Dendritic cell treated with granulocyte-macrophage colony-stimulating factor and Interleukin-4, amounts not matched to agents 40 ng/mL and 50 ng/mL, for 4 days (primary cell): ENCODE results near the gene TSLP.

Experiments
- H3K27ac Mint-ChIP-seq: one replicate; pipeline ENCODE4 v1.8.0; 2022; ENCODE audit warnings: mild to moderate bottlenecking, mixed read lengths
- H3K27me3 Mint-ChIP-seq: one replicate; pipeline ENCODE4 v1.8.0; 2022; ENCODE audit warnings: mild to moderate bottlenecking, mixed read lengths
- H3K36me3 Mint-ChIP-seq: one replicate; pipeline ENCODE4 v1.8.0; 2022; ENCODE audit warnings: low read depth, mixed read lengths
- H3K4me1 Mint-ChIP-seq: one replicate; pipeline ENCODE4 v1.8.0; 2022; ENCODE audit warnings: low read depth, mixed read lengths
- H3K4me3 Mint-ChIP-seq: one replicate; pipeline ENCODE4 v1.8.0; 2022; ENCODE audit warnings: mild to moderate bottlenecking, moderate library complexity, mixed read lengths
- H3K9me3 Mint-ChIP-seq: one replicate; pipeline ENCODE4 v1.8.0; 2022; ENCODE audit warnings: mixed read lengths
- intact Hi-C: fragments of 100-400 bp; cut with micrococcal nuclease; formaldehyde crosslinking; loops from one replicate; pipeline ENCODE4 v1.15.0; 2022

The TSLP gene

DNA sequence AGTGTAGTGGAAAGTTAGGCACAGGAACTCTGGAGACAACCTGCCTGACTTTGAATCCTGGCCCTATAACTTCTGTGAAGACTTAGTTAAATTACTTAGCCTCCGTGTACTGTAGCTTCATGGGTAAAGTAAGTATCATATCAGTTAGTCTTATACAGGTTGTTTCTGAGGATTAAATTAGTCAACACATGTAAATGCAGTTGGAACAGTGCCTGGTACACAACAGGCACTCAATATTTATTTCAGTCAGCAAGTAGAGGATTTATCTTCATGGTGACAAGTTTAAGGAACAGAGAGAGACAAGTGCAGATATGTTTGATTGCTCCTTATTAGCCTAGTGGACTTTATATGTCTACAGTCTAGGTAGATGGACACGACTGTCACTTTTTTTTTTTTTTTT is 2.7 kb downstream of the TSLP start:
- peaks cover 51% of the 10 kb centered on the region for H3K4me1 Mint-ChIP-seq
- peaks cover 7% of the 10 kb centered on the region for H3K36me3 Mint-ChIP-seq
- no peak overlapping the region for H3K27ac Mint-ChIP-seq
- peaks cover 51% of the 10 kb centered on the region for H3K27me3 Mint-ChIP-seq
- H3K9me3 Mint-ChIP-seq, result no peaks in the 10 kb centered on the region
- intact Hi-C loops, result no loop called here
- H3K4me3 Mint-ChIP-seq, result peak overlapping the region; percentile 9

DNA sequence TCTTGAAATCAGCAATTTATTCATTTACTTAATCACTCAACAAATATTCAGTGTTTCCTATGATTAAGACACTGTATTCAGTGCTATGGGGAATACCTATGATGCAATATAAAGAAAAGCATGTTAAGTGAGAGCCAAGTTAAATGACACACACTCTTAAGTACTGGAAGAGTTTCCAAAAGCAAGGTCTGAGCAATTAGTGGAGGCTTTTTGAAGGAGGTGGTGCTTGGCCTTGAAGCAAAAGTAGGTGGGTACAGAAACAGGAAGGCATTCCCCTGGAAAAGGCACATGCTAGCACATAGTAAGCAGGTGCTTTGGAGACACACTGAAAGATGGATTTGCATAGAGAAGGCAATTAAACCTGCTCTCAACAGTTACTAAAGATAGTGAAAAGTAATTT is 4.0 kb downstream of the TSLP start:
- Mint-ChIP-seq H3K4me1 (peaks cover 44% of the 10 kb centered on the region), H3K9me3 (no peaks in the 10 kb centered on the region), H3K27me3 (peaks cover 38% of the 10 kb centered on the region), H3K36me3 (peaks cover 7% of the 10 kb centered on the region), H3K4me3 (no peak overlapping the region), H3K27ac (no peak overlapping the region)
- intact Hi-C loops, result no loop called here

DNA sequence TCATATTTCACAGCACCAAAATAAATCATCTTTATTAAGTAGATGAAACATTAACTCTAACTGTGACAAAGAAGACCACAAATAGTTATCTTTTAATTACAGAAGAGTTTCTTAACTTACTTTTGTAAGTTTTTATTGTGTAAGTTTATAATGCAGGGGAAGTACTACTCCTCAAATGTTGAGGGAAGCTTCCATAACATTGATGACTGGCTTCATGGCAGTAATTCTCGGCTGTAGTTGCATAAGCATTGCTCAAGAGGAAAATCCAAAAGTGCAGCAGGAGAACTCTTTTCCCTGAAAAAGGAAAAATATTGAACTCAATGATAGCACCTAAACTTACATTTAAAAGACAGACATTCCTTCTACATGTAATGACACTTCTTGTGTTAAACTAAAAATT is 4.6 kb downstream of the TSLP start:
- Mint-ChIP-seq H3K27ac (no peak overlapping the region), H3K27me3 (peaks cover 32% of the 10 kb centered on the region), H3K9me3 (no peaks in the 10 kb centered on the region), H3K36me3 (peaks cover 7% of the 10 kb centered on the region), H3K4me1 (peaks cover 38% of the 10 kb centered on the region), H3K4me3 (no peak overlapping the region)
- intact Hi-C loops, result no loop called here

DNA sequence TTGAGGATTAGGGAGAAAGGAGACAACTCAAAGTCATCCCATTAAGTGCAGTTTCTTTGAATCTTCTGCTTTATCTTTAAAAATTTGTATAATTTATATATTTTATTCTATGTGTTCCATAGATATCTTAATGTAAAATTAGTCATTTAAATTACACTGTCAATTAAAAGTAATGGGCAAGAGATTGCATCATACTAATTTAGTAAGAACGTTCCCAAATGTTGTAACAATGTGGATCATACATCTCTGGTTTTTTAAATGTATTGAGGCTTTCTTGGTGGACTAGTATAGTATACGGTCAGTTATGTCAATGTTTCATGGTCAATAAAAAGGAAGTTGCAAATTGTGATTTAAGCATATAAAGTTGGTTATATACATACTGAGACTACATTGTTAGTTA is 6.2 kb downstream of the TSLP start:
- no peak overlapping the region for H3K27ac Mint-ChIP-seq
- H3K4me3 Mint-ChIP-seq, result no peak overlapping the region
- H3K9me3 Mint-ChIP-seq, result no peaks in the 10 kb centered on the region
- intact Hi-C loops, result no loop called here
- peaks cover 16% of the 10 kb centered on the region for H3K27me3 Mint-ChIP-seq
- H3K4me1 Mint-ChIP-seq, result peaks cover 36% of the 10 kb centered on the region
- H3K36me3 Mint-ChIP-seq, result peaks cover 7% of the 10 kb centered on the region

DNA sequence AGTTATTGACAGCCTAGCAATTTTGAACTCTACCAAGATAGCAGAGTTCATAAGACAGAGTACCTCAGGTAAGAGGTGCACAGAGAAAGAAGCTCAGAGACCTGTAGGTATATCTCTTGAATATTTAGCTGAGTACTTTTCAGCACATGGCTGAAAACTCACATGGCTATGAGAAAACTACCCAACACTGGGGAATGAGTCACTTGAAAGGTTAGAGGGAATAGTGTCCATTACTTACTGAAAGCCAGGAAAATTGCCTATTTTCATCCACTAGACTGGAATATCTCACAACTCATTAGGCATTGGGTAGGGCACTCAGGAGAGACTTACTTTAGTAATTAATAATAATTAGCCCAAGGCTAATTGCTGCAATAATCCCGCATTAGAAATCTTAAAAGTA is 8.3 kb downstream of the TSLP start:
- Mint-ChIP-seq H3K27me3 (peaks cover 1% of the 10 kb centered on the region), H3K4me3 (no peak overlapping the region), H3K36me3 (no peaks in the 10 kb centered on the region), H3K9me3 (no peaks in the 10 kb centered on the region), H3K27ac (no peak overlapping the region), H3K4me1 (peaks cover 19% of the 10 kb centered on the region)
- intact Hi-C loops, result no loop called here

DNA sequence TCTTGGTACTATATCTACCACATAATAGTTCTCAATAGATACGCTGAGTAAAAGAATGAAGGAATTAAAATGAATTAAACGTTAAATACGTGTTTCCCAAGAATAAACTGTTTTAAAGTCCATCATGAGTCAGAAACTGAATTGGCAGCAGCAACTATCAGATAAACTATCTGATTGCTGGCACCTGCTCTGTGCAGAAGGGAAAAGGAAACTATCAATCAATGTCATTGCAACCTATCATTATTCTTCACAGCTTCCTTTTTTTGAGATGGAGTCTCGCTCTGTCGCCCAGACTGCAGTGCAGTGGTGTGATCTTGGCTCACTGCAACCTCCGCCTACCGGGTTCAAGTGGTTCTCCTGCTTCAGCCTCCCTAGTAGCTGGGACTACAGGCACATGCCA is 11.8 kb downstream of the TSLP start:
- Mint-ChIP-seq H3K36me3 (no peaks in the 10 kb centered on the region), H3K9me3 (no peaks in the 10 kb centered on the region), H3K27me3 (peaks cover 1% of the 10 kb centered on the region), H3K4me1 (peaks cover 5% of the 10 kb centered on the region), H3K4me3 (no peak overlapping the region), H3K27ac (no peak overlapping the region)
- intact Hi-C loops, result no loop called here

DNA sequence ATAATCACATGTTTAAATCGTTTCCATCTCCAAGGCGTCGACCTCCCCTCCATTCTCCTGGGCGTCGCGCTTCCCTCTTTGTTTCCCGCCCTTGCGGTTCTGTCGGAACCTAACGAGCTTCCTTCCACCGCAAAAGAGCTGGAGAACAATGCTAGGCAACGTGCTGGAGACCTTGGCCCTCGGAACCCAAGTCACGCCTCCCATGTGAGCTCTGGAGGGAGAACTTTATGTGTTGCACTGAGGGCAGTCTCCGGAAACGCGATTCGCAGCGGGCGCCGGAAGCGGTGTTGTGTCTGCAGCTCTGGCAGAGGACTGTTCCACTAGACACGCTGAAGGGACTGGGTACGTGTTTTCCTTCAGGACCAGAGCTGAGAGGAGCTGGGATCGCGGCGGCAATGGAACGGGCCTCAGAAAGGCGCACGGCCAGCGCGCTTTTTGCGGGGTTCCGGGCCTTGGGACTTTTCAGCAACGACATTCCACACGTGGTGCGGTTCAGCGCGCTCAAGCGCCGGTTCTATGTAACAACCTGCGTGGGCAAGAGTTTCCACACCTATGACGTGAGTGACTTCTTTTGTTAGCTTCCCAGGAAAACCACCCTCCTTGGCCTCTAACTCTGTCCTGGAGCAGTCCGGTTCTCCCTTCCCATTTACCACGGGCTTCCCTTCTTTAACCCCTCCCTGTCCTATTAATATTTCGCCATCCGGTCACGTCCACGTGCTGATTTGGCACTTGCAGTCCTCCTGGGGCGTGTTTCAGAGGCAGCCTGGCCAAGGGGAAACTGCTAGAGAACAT is 20.7 kb downstream of the TSLP start, which contains the start of gene WDR36:
Gene WDR36 (plus strand): TSS at position 287 of the 792 bp plus-strand sequence. CDS start 109 bp downstream, at position 396.
- Mint-ChIP-seq H3K9me3 (no peaks in the 10 kb centered on the region), H3K4me3 (peak within 1 kb of the TSS; percentile 82), H3K27me3 (no peaks in the 10 kb centered on the region), H3K36me3 (peaks cover 20% of the 10 kb centered on the region), H3K4me1 (peaks cover 33% of the 10 kb centered on the region), H3K27ac (peak within 1 kb of the TSS; percentile 88)
- intact Hi-C loops, result loop anchor here (2.0 kb wide), 3 partner anchors 23 to 421 kb away; partner anchors contain the start of genes SLC25A46 and STARD4

DNA sequence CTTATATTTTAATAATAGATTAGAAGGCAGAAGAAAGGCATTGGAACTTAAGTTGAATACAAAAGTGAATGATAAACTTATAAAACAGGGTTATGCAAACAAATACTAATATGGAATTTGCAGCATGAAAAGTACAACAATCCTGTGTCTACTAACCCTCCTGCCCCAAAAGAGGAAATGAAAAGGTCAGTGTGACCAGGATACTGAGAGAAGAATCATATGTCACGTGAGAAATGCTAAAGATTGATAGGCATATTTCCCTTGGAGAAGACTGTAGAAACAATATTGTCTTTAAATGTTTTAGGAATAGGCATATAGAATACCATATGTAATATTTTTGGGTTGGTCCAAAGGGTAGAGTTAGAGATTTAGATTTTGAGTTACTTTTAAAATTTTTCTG is 24.5 kb downstream of the TSLP start:
- Mint-ChIP-seq H3K36me3 (peaks cover 30% of the 10 kb centered on the region), H3K27ac (peak overlapping the region; percentile 52), H3K9me3 (no peaks in the 10 kb centered on the region), H3K4me3 (no peak overlapping the region), H3K27me3 (no peaks in the 10 kb centered on the region), H3K4me1 (peaks cover 43% of the 10 kb centered on the region)
- intact Hi-C loops, result no loop called here

DNA sequence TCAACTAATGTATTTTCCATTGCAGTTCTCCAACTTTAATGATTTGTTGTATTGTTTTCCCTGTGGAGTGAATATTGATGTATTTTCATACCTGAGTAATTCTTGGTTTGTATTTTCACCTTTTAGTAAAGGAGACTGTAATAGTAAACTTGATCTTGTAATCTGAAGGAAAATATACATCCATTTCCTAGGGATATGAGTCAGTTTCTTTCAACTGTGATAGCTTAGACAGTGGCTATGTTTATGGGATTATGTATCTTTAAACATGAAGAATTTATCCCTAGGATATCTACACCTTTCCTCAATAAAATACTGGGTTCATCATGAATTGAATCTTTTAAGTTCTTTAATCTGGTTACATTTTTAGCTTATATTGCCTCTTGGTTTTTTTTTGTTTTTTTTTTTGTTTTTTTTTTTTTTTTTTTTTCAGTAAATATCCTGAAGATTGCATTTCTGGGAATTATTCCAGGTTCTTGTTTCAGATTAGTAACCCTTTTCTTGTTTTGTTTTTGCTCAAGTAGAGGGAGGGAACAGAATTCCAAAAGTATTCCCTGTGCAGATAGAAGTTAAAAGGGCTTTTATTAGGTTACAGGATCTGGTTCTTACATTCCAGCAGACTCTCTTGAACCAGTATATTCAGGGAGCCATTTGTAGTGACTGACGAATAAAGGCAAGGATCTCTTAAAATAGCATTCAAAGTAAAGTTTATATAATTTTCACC is 27.7 kb downstream of the TSLP start:
- Mint-ChIP-seq H3K36me3 (peaks cover 43% of the 10 kb centered on the region), H3K4me1 (peaks cover 25% of the 10 kb centered on the region), H3K27ac (no peak overlapping the region), H3K27me3 (no peaks in the 10 kb centered on the region), H3K9me3 (no peaks in the 10 kb centered on the region), H3K4me3 (no peak overlapping the region)
- intact Hi-C loops, result no loop called here

DNA sequence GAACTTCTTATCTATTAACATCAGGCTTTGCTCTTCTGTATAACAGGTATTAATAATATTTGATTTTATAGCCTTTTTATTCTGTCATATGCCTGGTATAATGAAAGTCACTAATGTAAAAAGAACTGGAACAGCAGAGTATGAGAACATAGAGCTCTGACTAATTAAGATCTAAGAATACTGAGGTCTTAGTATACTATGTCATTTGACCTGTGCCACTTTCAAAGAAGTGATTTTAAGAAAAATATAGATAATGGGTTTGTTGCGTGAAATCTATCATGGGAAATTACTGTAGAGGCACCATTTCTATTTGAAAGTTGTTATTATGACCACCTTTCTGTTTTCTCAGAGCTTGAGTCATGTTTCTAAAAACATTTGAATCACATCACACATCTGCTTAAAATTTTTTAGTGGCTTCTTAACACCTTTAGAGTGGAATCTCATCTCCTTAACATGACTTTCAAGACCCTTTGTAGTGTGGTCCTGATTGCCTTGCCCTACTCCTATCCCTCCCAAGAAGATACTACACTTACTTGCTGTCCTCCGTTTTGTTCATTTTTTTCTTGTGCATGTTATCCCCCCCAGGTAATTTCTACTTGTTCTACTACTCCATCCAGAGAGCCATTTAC is 34.9 kb downstream of the TSLP start:
- Mint-ChIP-seq H3K4me1 (peaks cover 12% of the 10 kb centered on the region), H3K36me3 (peaks cover 74% of the 10 kb centered on the region), H3K4me3 (no peak overlapping the region), H3K9me3 (no peaks in the 10 kb centered on the region), H3K27ac (no peak overlapping the region), H3K27me3 (no peaks in the 10 kb centered on the region)
- intact Hi-C loops, result no loop called here

DNA sequence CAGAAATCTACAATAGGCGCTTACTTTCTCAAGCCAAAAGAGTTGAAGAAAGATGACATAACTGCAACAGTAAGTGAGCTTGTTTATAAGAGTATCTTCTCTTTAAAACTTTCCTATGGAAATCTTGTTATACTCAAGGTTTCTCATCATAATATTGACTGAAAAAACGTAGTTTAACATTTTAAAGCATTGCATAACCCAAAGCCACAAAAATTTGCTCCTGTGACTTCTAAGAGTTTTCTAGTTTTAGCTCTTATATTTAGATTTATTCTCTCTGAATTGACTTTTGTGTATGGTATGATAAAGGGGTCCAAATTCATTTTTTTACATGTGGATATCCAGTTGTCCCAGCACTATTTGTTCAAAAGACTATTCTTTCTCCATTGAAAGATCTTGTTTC is 35.9 kb downstream of the TSLP start:
- no peaks in the 10 kb centered on the region for H3K9me3 Mint-ChIP-seq
- H3K36me3 Mint-ChIP-seq, result peaks cover 74% of the 10 kb centered on the region
- H3K4me3 Mint-ChIP-seq, result no peak overlapping the region
- intact Hi-C loops, result no loop called here
- H3K27me3 Mint-ChIP-seq, result no peaks in the 10 kb centered on the region
- H3K4me1 Mint-ChIP-seq, result peaks cover 18% of the 10 kb centered on the region
- peak overlapping the region; percentile 9 for H3K27ac Mint-ChIP-seq

DNA sequence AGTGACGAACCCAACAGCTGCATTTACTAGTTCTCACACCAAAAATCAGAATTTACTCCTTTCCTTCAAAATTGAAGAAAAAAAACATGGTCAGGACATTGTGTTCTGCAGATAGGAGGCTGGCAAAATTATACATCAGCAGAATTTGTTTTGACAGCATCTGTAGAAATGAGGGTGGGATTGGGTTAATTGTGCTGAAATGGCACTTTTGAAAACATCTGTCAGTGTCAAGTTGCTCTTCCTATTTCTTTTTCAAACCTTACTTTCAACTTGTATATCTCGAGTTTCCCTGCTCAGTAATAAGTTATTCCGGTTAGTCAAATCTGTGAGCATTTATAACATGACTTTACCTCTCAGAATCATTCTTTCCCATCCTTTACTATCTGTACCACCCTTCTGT is 40.4 kb downstream of the TSLP start:
- no peaks in the 10 kb centered on the region for H3K9me3 Mint-ChIP-seq
- H3K4me3 Mint-ChIP-seq, result no peak overlapping the region
- no peak overlapping the region for H3K27ac Mint-ChIP-seq
- intact Hi-C loops, result no loop called here
- no peaks in the 10 kb centered on the region for H3K27me3 Mint-ChIP-seq
- peaks cover 26% of the 10 kb centered on the region for H3K4me1 Mint-ChIP-seq
- H3K36me3 Mint-ChIP-seq, result peaks cover 55% of the 10 kb centered on the region

DNA sequence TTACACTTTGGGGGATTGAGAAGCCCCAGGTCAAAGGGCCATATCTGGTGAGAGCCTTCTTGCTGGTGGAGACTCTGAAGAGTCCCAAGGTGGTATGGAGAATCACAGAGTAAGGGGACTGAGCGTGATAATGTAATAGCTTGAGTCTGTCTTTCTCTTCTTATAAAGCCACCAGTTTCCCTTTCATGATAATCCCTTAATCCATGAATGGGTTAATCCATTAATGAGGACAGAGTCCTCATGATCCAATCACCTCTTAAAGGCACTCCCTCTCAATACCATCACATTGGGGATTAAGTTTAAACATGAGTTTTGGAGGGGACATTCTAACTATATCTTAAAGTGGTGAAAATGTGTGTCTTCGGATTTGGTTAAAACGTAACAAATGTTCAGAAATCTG is 42.2 kb downstream of the TSLP start:
- Mint-ChIP-seq H3K9me3 (no peaks in the 10 kb centered on the region), H3K4me3 (no peak overlapping the region), H3K4me1 (peaks cover 31% of the 10 kb centered on the region), H3K27ac (peak overlapping the region; percentile 50), H3K27me3 (no peaks in the 10 kb centered on the region), H3K36me3 (peaks cover 55% of the 10 kb centered on the region)
- intact Hi-C loops, result loop anchor here (2.0 kb wide), 1 partner anchor 21 kb away; the partner anchor contains the start of gene WDR36

DNA sequence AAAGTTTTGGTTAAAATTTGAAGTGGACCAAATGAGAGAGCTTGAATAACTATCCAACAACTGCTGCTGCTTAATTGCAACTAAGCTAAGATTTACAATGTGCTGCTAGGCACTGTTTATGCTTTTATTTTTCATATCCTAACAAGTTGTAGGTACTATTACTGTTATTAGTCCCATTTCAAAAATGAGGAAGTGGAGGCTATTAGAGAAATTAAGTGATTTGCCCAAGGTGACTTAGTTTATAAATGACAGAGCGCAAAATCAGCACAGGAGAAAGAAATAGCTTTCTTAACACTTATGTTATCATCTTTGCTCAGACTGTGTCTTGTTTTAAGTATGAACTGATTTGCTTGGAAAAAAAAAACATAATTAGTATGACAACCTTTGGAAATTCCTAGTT is 43.7 kb downstream of the TSLP start:
- intact Hi-C loops, result loop anchor here (2.0 kb wide), 1 partner anchor 22 kb away; the partner anchor contains the start of gene WDR36

More for the DNA sequence above, 43.7 kb downstream of the TSLP start:
- Mint-ChIP-seq H3K36me3 (peaks cover 63% of the 10 kb centered on the region), H3K4me1 (peaks cover 31% of the 10 kb centered on the region), H3K4me3 (no peak overlapping the region), H3K27me3 (no peaks in the 10 kb centered on the region), H3K27ac (peak overlapping the region; percentile 57), H3K9me3 (no peaks in the 10 kb centered on the region)
